Spinal cord (tissue), 10 donors: ENCODE measurements around the gene TMSB15C. TPM values are rescaled to one million over a fixed set of nuclear protein-coding genes. Genes with fewer than 3 reads are reported as not detected.
"Not testable (repeated sequence)": the region's sequence is repeated elsewhere in the genome, so short reads cannot be mapped to it uniquely, and the experiment has no call there.

ENCODE experiments used
- DNase-seq, 6 donors: peaks; one replicate each; pipeline versions ENCODE4 v3.0.0 to v3.0.0-alpha.2; 2013 to 2015; ENCODE audit warnings: low spot score in 6 of 6, low read depth in 4 of 6
- H3K27ac ChIP-seq: one replicate; pipeline ENCODE4 v1.5.1; 2013; ENCODE audit warnings: low read depth, low read length, control low read depth
- H3K27me3 ChIP-seq: one replicate; pipeline ENCODE4 v1.6.1; 2013; ENCODE audit warnings: low read length; ENCODE audit not compliant: control insufficient read depth, insufficient read depth
- H3K36me3 ChIP-seq: one replicate; pipeline ENCODE4 v1.6.1; 2013; ENCODE audit warnings: low read length; ENCODE audit not compliant: control insufficient read depth, insufficient read depth
- H3K4me1 ChIP-seq: one replicate; pipeline ENCODE4 v1.6.1; 2013; ENCODE audit warnings: low read length; ENCODE audit not compliant: control insufficient read depth, insufficient read depth
- H3K4me3 ChIP-seq: one replicate; pipeline ENCODE4 v1.5.1; 2013; ENCODE audit warnings: low read depth, low read length, control low read depth
- H3K9me3 ChIP-seq: one replicate; pipeline ENCODE4 v1.6.1; 2013; ENCODE audit warnings: low read length; ENCODE audit not compliant: control insufficient read depth, insufficient read depth
- WGBS: methylation state at CpG from one replicate; pipeline ENCODE4 v1.1.5; 2013; ENCODE audit warnings: missing lambda C conversion rate; ENCODE audit not compliant: insufficient coverage; 5-methylcytosine and 5-hydroxymethylcytosine counted together
- polyA plus RNA-seq, 2 donors: library from polyadenylated mRNA; unstranded; fragments of 120-200 nt; gene quantifications; one replicate each; pipeline ENCODE4 v1.2.1, GENCODE V29; 2013; ENCODE audit not compliant: insufficient read length in 2 of 2
- total RNA-seq, 2 donors: library from RNA; depleted of rRNA in 1 of 2; stranded (reverse); fragments of 120-200 nt in 1 of 2; fragments of >200 nt in 1 of 2; gene quantifications; one replicate each; pipeline versions ENCODE4 v1.2.3 to v1.2.4, GENCODE V29; 2013 to 2014
- donor health status: healthy.

Gene TMSB15C
- total and polyA plus RNA-seq, 4 donors, result 12.8 to 22.4 (median 16.5) TPM

DNA sequence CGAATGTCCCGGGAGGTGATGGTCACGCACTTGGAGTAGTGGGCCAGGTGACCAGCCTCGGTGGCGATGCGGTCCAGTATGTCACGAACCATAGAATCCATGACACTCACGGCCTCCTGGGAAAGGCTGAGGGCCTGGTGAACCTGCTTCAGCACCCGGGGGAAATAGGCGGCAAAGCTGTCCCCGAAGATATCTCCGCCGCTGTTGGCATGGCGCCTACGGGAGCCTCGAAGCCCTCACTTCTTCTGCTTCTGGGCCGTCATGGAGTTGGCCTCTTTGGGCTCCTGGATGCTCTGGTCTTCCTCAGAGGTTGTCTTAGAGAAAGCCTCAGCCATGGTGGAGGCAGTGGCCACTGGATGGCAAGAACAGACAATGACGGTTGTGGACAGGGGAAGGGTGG is 13.4 kb downstream of the TMSB15C start:
- not testable (repeated sequence) for H3K9me3 ChIP-seq, H3K27me3 ChIP-seq, H3K4me1 ChIP-seq, H3K27ac ChIP-seq, H3K36me3 ChIP-seq, H3K4me3 ChIP-seq, DNase-seq
- WGBS, result no CpG with 5 or more reads among the region's 18 CpGs

- not testable (repeated sequence) for H3K4me1 ChIP-seq, H3K4me3 ChIP-seq, DNase-seq, H3K36me3 ChIP-seq, H3K27me3 ChIP-seq, H3K9me3 ChIP-seq, H3K27ac ChIP-seq
- WGBS, result no CpG with 5 or more reads among the region's 13 CpGs
Observed at GRCh38 chrX:104054956-104055355, 21.1 kb downstream of the TMSB15C start.

GRCh38 chrX:104047171-104047570 is 28.9 kb downstream of the TMSB15C start:
- Histone ChIP-seq H3K4me1 (no peaks in the 10 kb centered on the region), H3K27me3 (peaks cover 6% of the 10 kb centered on the region), H3K36me3 (no peaks in the 10 kb centered on the region), H3K27ac (no peak overlapping the region), H3K9me3 (no peaks in the 10 kb centered on the region), H3K4me3 (no peak overlapping the region)
- WGBS, result 85% methylated on average over 13 of the region's 13 CpGs
- DNase-seq, result no peak

DNA sequence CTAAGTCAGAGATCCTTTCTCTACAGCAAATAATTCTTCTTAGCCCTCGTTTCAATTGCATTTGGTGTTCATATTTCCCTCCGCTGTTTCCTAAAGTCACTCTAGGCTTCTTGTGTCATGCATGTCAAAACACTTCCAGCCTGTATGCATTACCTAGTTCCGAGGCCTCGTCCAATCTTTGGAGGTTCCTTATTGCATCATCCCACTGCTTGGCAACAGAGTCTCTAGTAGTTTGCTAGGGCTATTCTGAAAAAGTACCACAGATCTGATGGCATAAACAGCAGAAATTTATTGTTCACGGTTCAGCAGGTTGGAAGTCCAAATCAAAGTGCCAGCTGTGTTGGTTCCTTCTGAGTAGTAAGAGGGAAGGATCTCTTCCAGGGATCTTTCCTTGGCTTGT is 30.4 kb downstream of the TMSB15C start:
- Histone ChIP-seq H3K4me1 (no peaks in the 10 kb centered on the region), H3K27ac (no peak overlapping the region), H3K27me3 (peaks cover 6% of the 10 kb centered on the region), H3K9me3 (no peaks in the 10 kb centered on the region), H3K36me3 (no peaks in the 10 kb centered on the region), H3K4me3 (no peak overlapping the region)
- DNase-seq, result no peak
- WGBS, result 89% methylated on average over 5 of the region's 5 CpGs

DNA sequence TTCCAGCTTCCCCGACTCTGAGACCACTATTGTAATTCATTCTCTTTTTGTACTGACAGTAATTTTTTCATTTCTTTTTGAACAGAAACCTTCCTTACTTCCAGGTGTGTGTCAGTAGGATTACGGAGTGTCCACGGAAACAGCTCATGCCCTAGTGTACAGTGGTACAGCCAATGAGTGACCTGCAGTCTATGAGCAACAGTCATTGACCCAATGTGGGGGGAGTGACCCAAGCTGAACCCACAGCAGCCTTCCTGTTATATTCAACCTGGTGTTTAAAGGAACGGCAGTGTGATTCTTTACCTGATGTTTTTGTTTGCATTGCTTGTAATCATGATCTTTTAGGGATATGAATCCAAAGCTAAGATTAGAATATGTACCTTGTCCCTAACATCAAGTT is 35.0 kb downstream of the TMSB15C start:
- H3K27me3 ChIP-seq, result peaks cover 6% of the 10 kb centered on the region
- H3K4me1 ChIP-seq, result no peaks in the 10 kb centered on the region
- H3K9me3 ChIP-seq, result no peaks in the 10 kb centered on the region
- no peak overlapping the region for H3K4me3 ChIP-seq
- DNase-seq, result no peak
- WGBS, result 79% methylated on average over 2 of the region's 4 CpGs
- H3K27ac ChIP-seq, result no peak overlapping the region
- H3K36me3 ChIP-seq, result no peaks in the 10 kb centered on the region

DNA sequence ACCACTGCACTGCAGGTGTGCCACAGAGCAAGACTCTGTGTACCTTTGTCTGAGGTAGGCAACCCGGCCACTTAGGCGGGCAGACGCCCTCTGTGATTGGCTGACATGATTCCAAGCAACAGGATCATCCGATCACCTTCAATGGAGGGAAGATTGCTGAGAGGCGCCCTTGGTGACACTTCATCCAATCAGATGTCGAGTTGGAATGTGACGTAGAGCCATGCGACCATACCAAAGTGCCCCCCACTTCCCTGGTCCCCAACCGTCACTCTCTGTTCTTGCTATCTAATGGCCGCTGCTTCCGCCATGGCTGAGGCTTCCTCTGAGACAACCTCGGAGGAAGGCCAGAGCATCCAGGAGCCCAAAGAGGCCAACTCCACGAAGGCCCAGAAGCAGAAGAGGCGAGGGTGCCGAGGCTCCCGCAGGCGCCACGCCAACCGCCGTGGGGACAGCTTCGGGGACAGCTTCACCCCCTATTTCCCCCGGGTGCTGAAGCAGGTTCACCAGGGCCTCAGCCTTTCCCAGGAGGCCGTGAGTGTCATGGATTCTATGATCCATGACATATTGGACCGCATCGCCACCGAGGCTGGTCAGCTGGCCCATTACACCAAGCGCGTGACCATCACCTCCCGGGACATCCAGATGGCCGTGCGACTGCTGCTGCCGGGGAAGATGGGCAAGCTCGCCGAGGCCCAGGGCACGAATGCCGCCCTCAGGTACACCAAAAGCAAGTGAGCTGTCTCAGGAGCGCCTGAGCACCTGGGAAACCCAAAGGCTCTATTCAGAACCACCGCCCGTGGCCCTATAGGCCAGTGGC is 36.1 kb downstream of the TMSB15C start, which contains the start of gene H2BW2:
H2BW2 (plus strand) TSS at position 268 of the 817 bp plus-strand sequence; CDS start at position 307, 39 bp downstream.
- no peak within 1 kb of the TSS for H3K27ac ChIP-seq
- no peak within 1 kb of the TSS for H3K4me3 ChIP-seq
- 91% methylated on average over 38 of the region's 39 CpGs for WGBS
- H3K36me3 ChIP-seq, result no peaks in the 10 kb centered on the region
- H3K27me3 ChIP-seq, result peaks cover 6% of the 10 kb centered on the region
- no peaks in the 10 kb centered on the region for H3K9me3 ChIP-seq
- H3K4me1 ChIP-seq, result no peaks in the 10 kb centered on the region
- no peak for DNase-seq

Other genes starting within 250 kb of the TMSB15C start
- 10 to 100 TPM; 11.2 to 35.8 TPM for gene RAB9B, start 244.0 kb downstream of the TMSB15C start, total RNA-seq
- gene RAB9B, start 244.0 kb downstream of the TMSB15C start, polyA plus RNA-seq, result 10 to 100 TPM; 22.0 to 24.5 TPM
- gene TMSB15B, start 113.6 kb downstream of the TMSB15C start, total RNA-seq, result 10 to 100 TPM; 14.1 to 20.1 TPM
- gene TMSB15B, start 113.6 kb downstream of the TMSB15C start, polyA plus RNA-seq, result 10 to 100 TPM; 34.0 to 35.5 TPM
- not detected for gene H2BW1, start 62.5 kb downstream of the TMSB15C start, total RNA-seq
- not detected for gene H2BW1, start 62.5 kb downstream of the TMSB15C start, polyA plus RNA-seq
- gene H2BW2, start 36.3 kb downstream of the TMSB15C start, total RNA-seq, result not detected
- gene H2BW2, start 36.3 kb downstream of the TMSB15C start, polyA plus RNA-seq, result 1 to 10 TPM; 1.3 to 1.6 TPM
- gene ZCCHC18, start 36.3 kb upstream of the TMSB15C start, total RNA-seq, result 10 to 100 TPM in 1 of 2 donors, 1 to 10 TPM in 1; 7.8 to 11.2 TPM
- gene ZCCHC18, start 36.3 kb upstream of the TMSB15C start, polyA plus RNA-seq, result 10 to 100 TPM; 28.7 to 30.6 TPM
- gene SLC25A53, start 80.8 kb upstream of the TMSB15C start, total RNA-seq, result 10 to 100 TPM; 18.8 to 22.0 TPM
- gene SLC25A53, start 80.8 kb upstream of the TMSB15C start, polyA plus RNA-seq, result 10 to 100 TPM; 10.8 to 11.3 TPM
- gene FAM199X, start 90.2 kb upstream of the TMSB15C start, total RNA-seq, result 10 to 100 TPM; 26.7 to 88.0 TPM
- 10 to 100 TPM; 34.7 to 54.1 TPM for gene FAM199X, start 90.2 kb upstream of the TMSB15C start, polyA plus RNA-seq
- gene ESX1, start 178.7 kb upstream of the TMSB15C start, total RNA-seq, result under 1 TPM; 0.10 to 0.33 TPM
- under 1 TPM in 1 of 2 donors, not detected in 1; 0.29 TPM for gene ESX1, start 178.7 kb upstream of the TMSB15C start, polyA plus RNA-seq